ENCODE data around the gene PRND.
"Not testable (repeated sequence)": the region's sequence is repeated elsewhere in the genome, so short reads cannot be mapped to it uniquely, and the experiment has no call there.

Gene PRND

GRCh38 chr20:4708856-4709255 lies 12.9 kb upstream of the PRND start:
- no peak for DNase-seq (ENCODE audit: low read depth)

- no peak for DNase-seq (ENCODE audit: low read depth)
Measured at GRCh38 chr20:4709261-4710105, 12.2 kb upstream of the PRND start.

- no peak for DNase-seq (ENCODE audit: low read depth)
Measured at GRCh38 chr20:4710106-4710475, 11.6 kb upstream of the PRND start.

- no peak for DNase-seq (ENCODE audit: low read depth)
Measured at GRCh38 chr20:4711511-4711910, 10.2 kb upstream of the PRND start.

GRCh38 chr20:4713401-4713800 lies 8.3 kb upstream of the PRND start:
- no peak for DNase-seq (ENCODE audit: low read depth)

- no peak for DNase-seq (ENCODE audit: low read depth)
Measured at GRCh38 chr20:4714818-4715217, 6.9 kb upstream of the PRND start.

- DNase-seq (ENCODE audit: low read depth) = no peak
Measured at GRCh38 chr20:4717816-4718570, 3.7 kb upstream of the PRND start.

GRCh38 chr20:4719190-4719589 lies 2.5 kb upstream of the PRND start:
- DNase-seq (ENCODE audit: low read depth) = no peak

- peak; percentile 62 for DNase-seq (ENCODE audit: low read depth)
Measured at GRCh38 chr20:4720041-4720976, 1.4 kb upstream of the PRND start.

GRCh38 chr20:4720977-4721349 lies 746 bp upstream of the PRND start:
- DNase-seq (ENCODE audit: low read depth) = no peak

GRCh38 chr20:4722571-4722970 lies 862 bp downstream of the PRND start:
- DNase-seq (ENCODE audit: low read depth) = no peak

- no peak for DNase-seq (ENCODE audit: low read depth)
Measured at GRCh38 chr20:4722993-4723392, 1.3 kb downstream of the PRND start.

- DNase-seq (ENCODE audit: low read depth) = not testable (repeated sequence)
Measured at GRCh38 chr20:4723553-4723952, 1.8 kb downstream of the PRND start.

- DNase-seq (ENCODE audit: low read depth) = no peak
Measured at GRCh38 chr20:4724459-4725262, 3.0 kb downstream of the PRND start.

- DNase-seq (ENCODE audit: low read depth) = no peak
Measured at GRCh38 chr20:4725263-4725550, 3.5 kb downstream of the PRND start.

GRCh38 chr20:4726710-4727397 lies 5.1 kb downstream of the PRND start:
- no peak for DNase-seq (ENCODE audit: low read depth)

GRCh38 chr20:4728120-4728760 lies 6.5 kb downstream of the PRND start:
- DNase-seq (ENCODE audit: low read depth) = no peak

GRCh38 chr20:4729265-4729664 lies 7.6 kb downstream of the PRND start:
- no peak for DNase-seq (ENCODE audit: low read depth)

- DNase-seq (ENCODE audit: low read depth) = no peak
Measured at GRCh38 chr20:4730780-4731179, 9.1 kb downstream of the PRND start.

- no peak for DNase-seq (ENCODE audit: low read depth)
Measured at GRCh38 chr20:4736875-4737274, 15.2 kb downstream of the PRND start.
